Vagina (tissue), 2 donors: ENCODE data around the gene C22orf23.

Source experiments
- CTCF ChIP-seq, 3 experiments: fragments of 450-650 bp in 2 of 3; fragments of 200-600 bp in 1 of 3; sonication (generic) in 1 of 3; IDR thresholded peaks; one replicate each; pipeline ENCODE4 v1.5.1; 2017 to 2019; ENCODE audit warnings: antibody characterized with exemption in 3 of 3, mild to moderate bottlenecking in 2 of 3, moderate library complexity in 2 of 3
- POLR2A ChIP-seq, 2 donors: fragments of 450-650 bp; IDR thresholded peaks; one replicate each; pipeline ENCODE4 v1.6.1; 2017; ENCODE audit warnings: antibody characterized with exemption in 2 of 2, mild to moderate bottlenecking in 2 of 2, moderate library complexity in 2 of 2
- POLR2AphosphoS5 ChIP-seq, 2 donors: sonication (generic); formaldehyde crosslinking; IDR thresholded peaks; one replicate each; pipeline ENCODE4 v1.9.0; 2017; ENCODE audit warnings: antibody characterized with exemption in 2 of 2, mild to moderate bottlenecking in 2 of 2, low read depth in 1 of 2; ENCODE audit not compliant: insufficient read depth in 1 of 2

DNA sequence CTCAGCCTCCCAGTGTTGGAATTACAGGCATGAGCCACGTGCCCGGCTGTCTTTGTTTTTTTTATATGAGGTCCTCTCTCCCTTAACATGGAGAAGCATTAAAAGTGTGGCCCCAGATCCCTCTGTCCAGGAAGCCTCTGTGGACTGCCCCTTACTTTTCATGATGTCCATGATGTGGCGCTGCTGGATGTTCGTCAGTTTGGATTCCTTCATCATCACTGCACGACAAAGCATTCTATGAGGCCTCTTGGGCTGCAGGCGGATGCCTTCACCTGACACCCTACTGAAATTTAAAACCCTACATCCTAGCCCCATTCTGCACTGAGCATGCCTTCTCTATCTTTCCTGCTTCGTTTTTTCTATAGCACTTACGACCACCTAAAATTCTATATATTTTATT, 2.1 kb downstream of the C22orf23 start:
- no peak for TF ChIP-seq CTCF (IDR thresholded peaks at IDR 0.05)
- TF ChIP-seq POLR2A (IDR thresholded peaks at IDR 0.05): no peak
- no peak for TF ChIP-seq POLR2AphosphoS5 (IDR thresholded peaks at IDR 0.05; ENCODE audit: insufficient read depth in 1 of 2, low read depth in 1 of 2)
